Measurements from ENCODE around the gene SLC6A12. TPM values are rescaled to one million over a fixed set of nuclear protein-coding genes. Genes with fewer than 3 reads are reported as not detected.

The SLC6A12 gene
- polyA plus RNA-seq, 1 donor (not counting 4 experiments of a cell fraction or from before 2014, with no cell fraction given), result not detected

DNA sequence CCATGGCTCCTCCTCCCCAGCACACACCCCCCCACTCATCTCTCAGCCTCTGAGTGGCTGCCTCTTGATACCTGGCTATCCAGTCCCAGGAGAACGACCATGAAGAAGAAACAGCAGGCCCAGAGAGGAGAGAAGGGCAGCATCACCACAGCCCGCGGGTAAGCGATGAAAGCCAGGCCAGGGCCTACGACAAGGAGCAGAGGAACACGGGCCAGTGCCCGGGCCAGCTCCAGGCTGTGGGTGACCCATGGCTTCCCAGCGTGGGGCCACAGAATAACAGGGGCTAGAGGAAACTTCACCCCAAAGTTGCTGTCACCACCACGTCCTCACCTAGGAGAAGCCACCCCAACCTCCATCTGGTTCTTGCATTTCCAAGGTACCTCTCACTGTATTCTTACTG lies 10.4 kb upstream of the SLC6A12 start:
- dilution Hi-C loops (cut with MboI; ENCODE audit: extremely low pct_ligation_motif_present, low sequenced_read_pairs), result no loop called here
- no peak for DNase-seq (ENCODE audit: low read depth, low spot score)
- Histone ChIP-seq H3K36me3 (ENCODE audit: control insufficient read depth in 2 of 2, extremely low read depth in 1 of 2, insufficient read depth in 2 of 2, low read length in 2 of 2) (no peaks in the 10 kb centered on the region), H4K20me1 (ENCODE audit: control insufficient read depth, extremely low read depth, insufficient read depth, low read length) (no peaks in the 10 kb centered on the region), H3K4me3 (ENCODE audit: control insufficient read depth in 2 of 3, extremely low read depth in 1 of 3, insufficient read depth in 2 of 3, low read depth in 1 of 3, low read length in 3 of 3) (no peak overlapping the region), H3K27ac (ENCODE audit: control insufficient read depth, insufficient read depth, low read length) (no peak overlapping the region), H3K4me2 (ENCODE audit: control insufficient read depth, extremely low read depth, insufficient read depth, low read depth, low read length) (no peak overlapping the region), H3K9me1 (ENCODE audit: control insufficient read depth, extremely low read depth, insufficient read depth, low read length) (no peaks in the 10 kb centered on the region), H3K79me2 (ENCODE audit: control insufficient read depth, insufficient read depth, low read length) (no peaks in the 10 kb centered on the region), H2AFZ (ENCODE audit: control insufficient read depth, low read length) (no peak overlapping the region), H3K27me3 (ENCODE audit: control insufficient read depth, extremely low read depth, insufficient read depth, low read length) (peaks cover 20% of the 10 kb centered on the region), H3K4me1 (ENCODE audit: control insufficient read depth, extremely low read depth, insufficient read depth, low read length) (no peaks in the 10 kb centered on the region), H3K9me3 (ENCODE audit: control insufficient read depth, low read depth, low read length) (no peaks in the 10 kb centered on the region), H3K9ac (ENCODE audit: control insufficient read depth, extremely low read depth, insufficient read depth, low read length) (no peak overlapping the region)
- FAIRE-seq, result no peak
- no peak for TF ChIP-seq EZH2 (IDR thresholded peaks at IDR 0.05; ENCODE audit: low read length)

DNA sequence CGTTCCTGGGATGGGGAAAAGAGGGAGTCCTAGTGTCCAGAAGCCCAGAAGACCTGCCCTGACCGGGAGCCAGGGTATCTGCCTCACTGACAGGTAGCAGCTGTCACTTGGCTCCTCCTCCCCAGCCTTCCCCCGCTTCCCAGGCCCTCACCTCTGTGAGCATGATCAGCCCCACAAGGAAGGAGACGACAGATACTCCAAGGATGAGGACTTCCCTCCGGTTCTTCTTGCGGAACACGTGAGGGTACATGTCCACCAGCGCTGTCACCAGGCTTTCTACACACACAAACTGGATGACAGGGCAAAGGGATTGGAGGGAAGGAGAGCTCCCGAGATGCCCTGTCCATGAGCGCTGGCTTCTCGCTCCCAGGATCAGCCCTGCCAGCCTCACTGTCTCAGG lies 9.9 kb upstream of the SLC6A12 start:
- no peak overlapping the region for H3K4me3 ChIP-seq (ENCODE audit: control insufficient read depth in 2 of 3, extremely low read depth in 1 of 3, insufficient read depth in 2 of 3, low read depth in 1 of 3, low read length in 3 of 3)
- dilution Hi-C loops (cut with MboI; ENCODE audit: extremely low pct_ligation_motif_present, low sequenced_read_pairs), result no loop called here
- no peaks in the 10 kb centered on the region for H4K20me1 ChIP-seq (ENCODE audit: control insufficient read depth, extremely low read depth, insufficient read depth, low read length)
- no peaks in the 10 kb centered on the region for H3K9me3 ChIP-seq (ENCODE audit: control insufficient read depth, low read depth, low read length)
- TF ChIP-seq EZH2 (IDR thresholded peaks at IDR 0.05; ENCODE audit: low read length), result no peak
- TF ChIP-seq, protein P1, sequence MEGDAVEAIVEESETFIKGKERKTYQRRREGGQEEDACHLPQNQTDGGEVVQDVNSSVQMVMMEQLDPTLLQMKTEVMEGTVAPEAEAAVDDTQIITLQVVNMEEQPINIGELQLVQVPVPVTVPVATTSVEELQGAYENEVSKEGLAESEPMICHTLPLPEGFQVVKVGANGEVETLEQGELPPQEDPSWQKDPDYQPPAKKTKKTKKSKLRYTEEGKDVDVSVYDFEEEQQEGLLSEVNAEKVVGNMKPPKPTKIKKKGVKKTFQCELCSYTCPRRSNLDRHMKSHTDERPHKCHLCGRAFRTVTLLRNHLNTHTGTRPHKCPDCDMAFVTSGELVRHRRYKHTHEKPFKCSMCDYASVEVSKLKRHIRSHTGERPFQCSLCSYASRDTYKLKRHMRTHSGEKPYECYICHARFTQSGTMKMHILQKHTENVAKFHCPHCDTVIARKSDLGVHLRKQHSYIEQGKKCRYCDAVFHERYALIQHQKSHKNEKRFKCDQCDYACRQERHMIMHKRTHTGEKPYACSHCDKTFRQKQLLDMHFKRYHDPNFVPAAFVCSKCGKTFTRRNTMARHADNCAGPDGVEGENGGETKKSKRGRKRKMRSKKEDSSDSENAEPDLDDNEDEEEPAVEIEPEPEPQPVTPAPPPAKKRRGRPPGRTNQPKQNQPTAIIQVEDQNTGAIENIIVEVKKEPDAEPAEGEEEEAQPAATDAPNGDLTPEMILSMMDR (optimal IDR thresholded peaks at IDR 0.05 in 1 of 3, IDR thresholded peaks at IDR 0.05 in 1 of 3, conservative IDR thresholded peaks at IDR 0.05 in 1 of 3; ENCODE audit: extremely low read depth in 1 of 3, insufficient read depth in 2 of 3, low read length in 3 of 3), result no peak
- no peak overlapping the region for H2AFZ ChIP-seq (ENCODE audit: control insufficient read depth, low read length)
- no peak for FAIRE-seq
- H3K9me1 ChIP-seq (ENCODE audit: control insufficient read depth, extremely low read depth, insufficient read depth, low read length), result no peaks in the 10 kb centered on the region
- H3K4me1 ChIP-seq (ENCODE audit: control insufficient read depth, extremely low read depth, insufficient read depth, low read length), result no peaks in the 10 kb centered on the region
- H3K79me2 ChIP-seq (ENCODE audit: control insufficient read depth, insufficient read depth, low read length), result no peaks in the 10 kb centered on the region
- no peak overlapping the region for H3K27ac ChIP-seq (ENCODE audit: control insufficient read depth, insufficient read depth, low read length)
- H3K27me3 ChIP-seq (ENCODE audit: control insufficient read depth, extremely low read depth, insufficient read depth, low read length), result peaks cover 25% of the 10 kb centered on the region
- no peak for DNase-seq (ENCODE audit: low read depth, low spot score)
- H3K4me2 ChIP-seq (ENCODE audit: control insufficient read depth, extremely low read depth, insufficient read depth, low read depth, low read length), result no peak overlapping the region
- no peaks in the 10 kb centered on the region for H3K36me3 ChIP-seq (ENCODE audit: control insufficient read depth in 2 of 2, extremely low read depth in 1 of 2, insufficient read depth in 2 of 2, low read length in 2 of 2)
- no peak overlapping the region for H3K9ac ChIP-seq (ENCODE audit: control insufficient read depth, extremely low read depth, insufficient read depth, low read length)

DNA sequence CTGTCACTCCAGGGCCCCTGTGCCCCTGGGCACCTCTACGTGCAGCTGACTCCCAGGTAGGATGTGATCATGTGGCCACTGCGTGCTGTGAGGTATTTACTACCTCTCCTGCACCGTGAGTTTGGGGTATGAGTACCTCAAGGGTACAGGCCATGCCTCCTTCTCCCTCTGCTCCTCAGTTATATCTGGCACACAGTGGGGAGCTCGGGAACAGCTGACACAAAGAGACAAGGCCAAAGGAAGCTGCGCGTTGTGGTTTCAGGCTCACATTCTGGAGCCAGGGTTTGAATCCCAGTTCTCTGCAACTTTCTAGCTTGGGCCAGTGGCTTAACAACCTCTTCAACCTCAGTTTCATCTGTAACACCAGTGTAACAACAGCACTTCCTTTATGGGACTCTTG lies 7.8 kb upstream of the SLC6A12 start:
- Histone ChIP-seq H3K4me3 (ENCODE audit: control insufficient read depth in 2 of 3, extremely low read depth in 1 of 3, insufficient read depth in 2 of 3, low read depth in 1 of 3, low read length in 3 of 3) (no peak overlapping the region), H3K4me1 (ENCODE audit: control insufficient read depth, extremely low read depth, insufficient read depth, low read length) (no peaks in the 10 kb centered on the region), H3K9ac (ENCODE audit: control insufficient read depth, extremely low read depth, insufficient read depth, low read length) (no peak overlapping the region), H2AFZ (ENCODE audit: control insufficient read depth, low read length) (no peak overlapping the region), H3K27ac (ENCODE audit: control insufficient read depth, insufficient read depth, low read length) (no peak overlapping the region), H3K79me2 (ENCODE audit: control insufficient read depth, insufficient read depth, low read length) (no peaks in the 10 kb centered on the region), H3K9me3 (ENCODE audit: control insufficient read depth, low read depth, low read length) (no peaks in the 10 kb centered on the region), H3K36me3 (ENCODE audit: control insufficient read depth in 2 of 2, extremely low read depth in 1 of 2, insufficient read depth in 2 of 2, low read length in 2 of 2) (no peaks in the 10 kb centered on the region), H3K27me3 (ENCODE audit: control insufficient read depth, extremely low read depth, insufficient read depth, low read length) (peaks cover 15% of the 10 kb centered on the region), H4K20me1 (ENCODE audit: control insufficient read depth, extremely low read depth, insufficient read depth, low read length) (no peaks in the 10 kb centered on the region), H3K4me2 (ENCODE audit: control insufficient read depth, extremely low read depth, insufficient read depth, low read depth, low read length) (no peak overlapping the region), H3K9me1 (ENCODE audit: control insufficient read depth, extremely low read depth, insufficient read depth, low read length) (no peaks in the 10 kb centered on the region)
- dilution Hi-C loops (cut with MboI; ENCODE audit: extremely low pct_ligation_motif_present, low sequenced_read_pairs), result no loop called here
- no peak for DNase-seq (ENCODE audit: low read depth, low spot score)
- no peak for FAIRE-seq
- TF ChIP-seq, protein P1 (optimal IDR thresholded peaks at IDR 0.05 in 1 of 3, IDR thresholded peaks at IDR 0.05 in 1 of 3, conservative IDR thresholded peaks at IDR 0.05 in 1 of 3; ENCODE audit: extremely low read depth in 1 of 3, insufficient read depth in 2 of 3, low read length in 3 of 3), result no peak
- no peak for TF ChIP-seq EZH2 (IDR thresholded peaks at IDR 0.05; ENCODE audit: low read length)
